Hypothalamus (tissue), 51 donors: ENCODE data around the gene RAD51B.
"Not testable (repeated sequence)": the region's sequence is repeated elsewhere in the genome, so short reads cannot be mapped to it uniquely, and the experiment has no call there.

ENCODE experiments used
- DNase-seq, 51 donors: peaks; one replicate each; lab custom pipeline; 2025; lab: John Stamatoyannopoulos, UW

RAD51B gene

GRCh38 chr14:68658943-68659931 is 839.7 kb downstream of the RAD51B start:
- no peak for DNase-seq

GRCh38 chr14:68660495-68660894 is 840.9 kb downstream of the RAD51B start:
- DNase-seq, result no peak

- DNase-seq, result no peak
These were observed 841.9 kb downstream of the RAD51B start for GRCh38 chr14:68661226-68662225.

- DNase-seq, result peak in 1 of 51 donors; percentile 22
These were observed 842.8 kb downstream of the RAD51B start for GRCh38 chr14:68662392-68662791.

- DNase-seq, result not testable (repeated sequence)
These were observed 843.2 kb downstream of the RAD51B start for GRCh38 chr14:68662826-68663225.

GRCh38 chr14:68663385-68664076 is 844.0 kb downstream of the RAD51B start:
- DNase-seq, result no peak

GRCh38 chr14:68664225-68664681 is 844.7 kb downstream of the RAD51B start:
- DNase-seq, result no peak

GRCh38 chr14:68665131-68665530 is 845.6 kb downstream of the RAD51B start:
- no peak for DNase-seq

- no peak for DNase-seq
These were observed 846.2 kb downstream of the RAD51B start for GRCh38 chr14:68665792-68666204.

GRCh38 chr14:68666236-68666635 is 846.7 kb downstream of the RAD51B start:
- DNase-seq, result no peak

- no peak for DNase-seq
These were observed 847.3 kb downstream of the RAD51B start for GRCh38 chr14:68666899-68667298.

- DNase-seq, result no peak
These were observed 847.8 kb downstream of the RAD51B start for GRCh38 chr14:68667313-68667791.

- DNase-seq, result no peak
These were observed 848.4 kb downstream of the RAD51B start for GRCh38 chr14:68668028-68668427.

GRCh38 chr14:68668531-68668930 is 849.0 kb downstream of the RAD51B start:
- DNase-seq, result no peak

- no peak for DNase-seq
These were observed 849.5 kb downstream of the RAD51B start for GRCh38 chr14:68669111-68669511.

GRCh38 chr14:68669603-68670358 is 850.2 kb downstream of the RAD51B start:
- DNase-seq, result no peak

- DNase-seq, result no peak
These were observed 850.8 kb downstream of the RAD51B start for GRCh38 chr14:68670359-68670715.

GRCh38 chr14:68671909-68672308 is 852.3 kb downstream of the RAD51B start:
- DNase-seq, result no peak

GRCh38 chr14:68672609-68673285 is 853.2 kb downstream of the RAD51B start:
- no peak for DNase-seq
